ENCODE data around the gene TXNRD1. TPM values are rescaled to one million over a fixed set of nuclear protein-coding genes. Genes with fewer than 3 reads are reported as not detected.

Gene TXNRD1
- total and polyA plus RNA-seq, 2 of the 8 experiments (the other 6 are each of a cell fraction or from before 2014, with no cell fraction given): 56.8 to 127 TPM

- Histone ChIP-seq H3K9me3 (ENCODE audit: insufficient read depth in 2 of 2, low read depth in 1 of 2, low read length in 1 of 2) (no peaks in the 10 kb centered on the region), H3K79me2 (ENCODE audit: control insufficient read depth in 1 of 2, insufficient read depth in 2 of 2, low read length in 2 of 2) (no peaks in the 10 kb centered on the region; a peak in 1 of 4 replicates), H3K23ac (ENCODE audit: insufficient read length) (no peak overlapping the region), H3K4me3 (ENCODE audit: extremely low read depth in 1 of 4, insufficient read depth in 2 of 4, low read depth in 3 of 4, low read length in 4 of 4) (no peak overlapping the region), H2AFZ (ENCODE audit: low read length) (no peak overlapping the region), H2BK12ac (ENCODE audit: low read depth, low read length) (no peak overlapping the region), H2BK120ac (replicated peaks; ENCODE audit: low read depth, low read length) (no peak overlapping the region), H4K5ac (ENCODE audit: insufficient read length, low read depth, low read length) (no peak overlapping the region), H3K36me3 (ENCODE audit: control insufficient read depth in 2 of 4, insufficient read depth in 4 of 4, low read length in 3 of 4) (peaks cover 22 to 80% (median 66%) of the 10 kb centered on the region in 4 experiments), H2BK5ac (ENCODE audit: low read depth, low read length) (no peak overlapping the region), H3K18ac (ENCODE audit: extremely low read depth, low read length) (no peak overlapping the region), H3K23me2 (ENCODE audit: low read depth, low read length) (no peaks in the 10 kb centered on the region), H3K27ac (ENCODE audit: low read depth, low read length) (no peak overlapping the region), H3K14ac (ENCODE audit: insufficient read length) (no peak overlapping the region), H4K20me1 (replicated peaks in 1 of 2; ENCODE audit: control insufficient read depth in 1 of 2, insufficient read depth in 2 of 2, low read length in 2 of 2) (no peaks in the 10 kb centered on the region), H3K56ac (replicated peaks; ENCODE audit: insufficient read length, low read depth, low read length) (no peak overlapping the region), H3K4ac (replicated peaks; ENCODE audit: insufficient read length, low read depth, low read length) (no peak overlapping the region), H3K4me2 (ENCODE audit: insufficient read depth in 1 of 2, low read depth in 2 of 2, low read length in 2 of 2) (no peak overlapping the region), H2BK15ac (ENCODE audit: low read length) (no peak overlapping the region), H4K91ac (replicated peaks; ENCODE audit: insufficient read length, low read length) (no peak overlapping the region), H3K4me1 (replicated peaks in 1 of 4; ENCODE audit: control insufficient read depth in 3 of 4, insufficient read depth in 4 of 4, low read length in 3 of 4) (no peaks in the 10 kb centered on the region), H2AK5ac (ENCODE audit: low read depth, low read length) (no peak overlapping the region), H3K27me3 (replicated peaks in 1 of 4; ENCODE audit: control insufficient read depth in 3 of 4, extremely low read depth in 1 of 4, insufficient read depth in 3 of 4, low read length in 3 of 4) (no peaks in the 10 kb centered on the region), H2BK20ac (ENCODE audit: low read length) (no peak overlapping the region), H3K9ac (replicated peaks in 1 of 4; ENCODE audit: extremely low read depth in 1 of 4, low read depth in 3 of 4, low read length in 3 of 4) (no peak overlapping the region), H3K79me1 (ENCODE audit: low read depth, low read length) (no peaks in the 10 kb centered on the region), H4K8ac (ENCODE audit: extremely low read depth, insufficient read depth, low read length) (no peak overlapping the region)
- FAIRE-seq: no peak
- POLR2A ChIA-PET (ENCODE audit: partially characterized antibody): interaction anchor here (0.6 kb wide), 1 partner anchor 355 kb away, joined by 3 read pairs; the partner anchor contains the start of gene TDG
- no peak for TF ChIP-seq ZNF274 (IDR thresholded peaks at IDR 0.05; ENCODE audit: borderline replicate concordance, extremely low read depth, low read length)
- no peak for TF ChIP-seq HDAC2 (IDR thresholded peaks at IDR 0.05; ENCODE audit: borderline replicate concordance in 1 of 2, low read depth in 2 of 2, low read length in 2 of 2)
- TF ChIP-seq ATF3 (IDR thresholded peaks at IDR 0.05; ENCODE audit: insufficient read depth, low read depth, low read length): no peak
- TF ChIP-seq SP1 (IDR thresholded peaks at IDR 0.05; ENCODE audit: low read depth, low read length): no peak
- no peak for TF ChIP-seq KDM1A (IDR thresholded peaks at IDR 0.05; ENCODE audit: borderline replicate concordance, low read length)
- no peak for TF ChIP-seq RXRA (IDR thresholded peaks at IDR 0.05; ENCODE audit: insufficient read depth, low read depth, low read length)
- TF ChIP-seq SRF (IDR thresholded peaks at IDR 0.05; ENCODE audit: low read depth, low read length): no peak
- CTCF ChIA-PET (ENCODE audit: partially characterized antibody): interaction anchor here (2.1 kb wide), 1 partner anchor 8 kb away, joined by 6 read pairs; no protein-coding TSS in a partner anchor
- no peak for DNase-seq (ENCODE audit: low read depth in 1 of 2, low spot score in 2 of 2)
Measured at GRCh38 chr12:104320627-104321024, 105.0 kb downstream of the TXNRD1 start.

Measured in H1 (cell line).